ENCODE results near the gene NPTX2.

NPTX2 gene

DNA sequence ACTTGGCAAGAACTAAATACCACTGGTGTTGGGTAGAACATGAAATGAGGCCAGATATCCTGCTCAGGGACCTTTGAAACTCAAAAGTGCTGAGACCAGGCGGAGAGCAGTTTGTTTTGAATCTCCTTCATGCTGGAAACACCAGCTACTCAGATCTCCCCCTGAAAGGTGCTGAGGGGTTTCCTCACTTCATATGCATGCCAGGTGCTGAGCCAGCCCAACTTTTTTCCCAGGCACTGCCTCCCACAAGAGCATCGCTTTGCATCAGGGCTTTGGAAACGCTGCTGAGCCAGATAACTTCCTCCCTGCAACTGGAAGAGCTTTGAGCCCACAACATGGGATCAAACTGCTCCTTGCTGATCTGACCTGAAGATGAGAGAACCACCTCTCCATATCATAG, 13.7 kb downstream of the NPTX2 start:
- Histone ChIP-seq H3K4me1 (no peaks in the 10 kb centered on the region), H3K4me3 (no peak overlapping the region), H3K27me3 (peaks cover 0 to 22% of the 10 kb centered on the region in 2 donors), H3K27ac (no peak overlapping the region), H3K36me3 (no peaks in the 10 kb centered on the region), H3K9me3 (peaks cover 0 to 15% (median 7%) of the 10 kb centered on the region in 3 donors)
- no peak for DNase-seq
- intact Hi-C loops (cut with DNase I; ENCODE audit: low total_unique reads), result no loop called here
- TF ChIP-seq, protein P1, sequence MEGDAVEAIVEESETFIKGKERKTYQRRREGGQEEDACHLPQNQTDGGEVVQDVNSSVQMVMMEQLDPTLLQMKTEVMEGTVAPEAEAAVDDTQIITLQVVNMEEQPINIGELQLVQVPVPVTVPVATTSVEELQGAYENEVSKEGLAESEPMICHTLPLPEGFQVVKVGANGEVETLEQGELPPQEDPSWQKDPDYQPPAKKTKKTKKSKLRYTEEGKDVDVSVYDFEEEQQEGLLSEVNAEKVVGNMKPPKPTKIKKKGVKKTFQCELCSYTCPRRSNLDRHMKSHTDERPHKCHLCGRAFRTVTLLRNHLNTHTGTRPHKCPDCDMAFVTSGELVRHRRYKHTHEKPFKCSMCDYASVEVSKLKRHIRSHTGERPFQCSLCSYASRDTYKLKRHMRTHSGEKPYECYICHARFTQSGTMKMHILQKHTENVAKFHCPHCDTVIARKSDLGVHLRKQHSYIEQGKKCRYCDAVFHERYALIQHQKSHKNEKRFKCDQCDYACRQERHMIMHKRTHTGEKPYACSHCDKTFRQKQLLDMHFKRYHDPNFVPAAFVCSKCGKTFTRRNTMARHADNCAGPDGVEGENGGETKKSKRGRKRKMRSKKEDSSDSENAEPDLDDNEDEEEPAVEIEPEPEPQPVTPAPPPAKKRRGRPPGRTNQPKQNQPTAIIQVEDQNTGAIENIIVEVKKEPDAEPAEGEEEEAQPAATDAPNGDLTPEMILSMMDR (IDR thresholded peaks at IDR 0.05), result no peak

DNA sequence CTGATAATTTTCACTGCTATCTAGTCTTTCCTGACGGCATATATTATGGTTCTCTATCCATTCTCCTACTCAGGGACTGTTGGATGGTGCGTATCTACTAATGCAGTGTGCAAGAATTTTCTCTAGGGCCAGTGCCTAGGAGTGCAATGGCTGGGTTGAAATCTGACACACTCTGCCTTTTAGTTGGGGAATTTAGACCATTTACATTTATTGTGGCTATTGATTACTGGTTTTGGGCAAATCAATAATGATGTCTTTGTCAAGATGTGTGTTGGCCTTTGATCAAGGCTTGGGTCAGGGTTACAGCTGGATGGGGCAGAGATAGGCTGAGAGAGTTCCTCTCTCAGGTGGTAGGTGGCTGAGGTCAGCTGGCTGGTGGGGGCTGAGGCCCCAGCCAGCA, 21.8 kb downstream of the NPTX2 start:
- Histone ChIP-seq H3K27ac (no peak overlapping the region), H3K4me3 (no peak overlapping the region), H3K9me3 (peaks cover 0 to 17% (median 10%) of the 10 kb centered on the region in 3 donors), H3K27me3 (peaks cover 0 to 9% of the 10 kb centered on the region in 2 donors), H3K4me1 (no peaks in the 10 kb centered on the region), H3K36me3 (no peaks in the 10 kb centered on the region)
- intact Hi-C loops (cut with DNase I; ENCODE audit: low total_unique reads), result no loop called here
- TF ChIP-seq, protein P1 (IDR thresholded peaks at IDR 0.05), result no peak
- no peak for DNase-seq

DNA sequence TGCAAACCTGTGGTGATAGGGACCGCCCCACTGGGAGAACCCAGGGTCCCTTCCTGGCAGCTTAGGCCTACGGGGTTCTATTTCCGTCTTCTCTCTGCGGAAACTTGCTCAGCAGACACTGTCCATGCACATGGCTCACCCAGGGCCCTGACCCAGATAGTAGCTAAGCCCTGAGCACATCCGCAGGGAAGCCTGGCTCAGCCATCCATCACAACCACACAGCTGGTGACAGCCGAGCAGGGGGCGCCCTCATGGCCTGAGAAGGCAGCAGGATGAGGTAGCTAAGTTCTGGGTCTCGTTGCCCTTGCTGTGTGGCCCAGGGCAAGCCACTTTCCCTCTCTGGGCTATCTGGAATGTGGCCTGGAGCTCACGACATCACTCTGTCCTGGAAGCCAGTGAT, 23.3 kb downstream of the NPTX2 start:
- TF ChIP-seq, protein P1 (IDR thresholded peaks at IDR 0.05), result no peak
- DNase-seq, result peak in 1 of 2 donors; percentile 51
- intact Hi-C loops (cut with DNase I; ENCODE audit: low total_unique reads), result no loop called here

DNA sequence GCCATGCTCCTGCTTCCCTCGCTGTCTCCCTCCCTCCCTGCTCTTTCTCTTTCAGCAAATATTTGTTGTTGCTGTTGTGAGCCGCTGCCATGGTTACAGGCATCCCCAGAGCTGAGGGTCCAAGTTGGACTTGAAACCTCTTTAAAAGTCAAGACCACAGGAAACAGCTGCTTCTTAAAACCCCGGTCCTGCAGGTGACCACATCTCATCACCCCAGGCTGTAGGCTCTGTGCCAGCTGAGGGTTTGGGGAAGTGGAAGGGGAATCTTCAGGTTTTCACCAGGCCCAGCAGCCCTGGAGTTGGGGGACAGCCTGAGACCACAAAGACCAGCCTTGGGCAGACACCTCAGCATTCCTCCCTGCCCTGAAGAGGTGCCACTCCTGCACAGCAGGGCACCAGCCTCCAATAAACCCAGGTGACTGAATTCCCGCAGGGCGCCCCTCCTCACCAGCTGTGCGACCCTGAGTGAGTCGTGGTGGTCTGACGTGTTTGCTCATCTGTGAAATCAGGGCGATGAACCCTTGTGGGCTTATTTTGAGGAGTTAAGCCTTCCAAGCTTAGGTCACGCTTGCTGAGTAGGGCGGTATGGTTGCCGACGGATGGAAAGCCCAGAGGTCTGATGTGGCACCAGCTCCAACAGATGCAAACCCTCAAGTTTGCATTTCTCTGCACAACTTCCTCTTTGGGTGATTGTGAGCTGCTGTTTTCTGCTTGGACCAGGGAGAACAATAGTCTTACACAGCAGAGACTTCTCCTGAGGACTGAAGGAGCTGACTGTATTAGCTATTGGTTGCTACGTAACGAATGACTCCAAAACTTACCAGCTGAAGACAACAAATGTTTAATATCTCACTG, 24.8 kb downstream of the NPTX2 start:
- Histone ChIP-seq H3K9me3 (peaks cover 0 to 17% (median 10%) of the 10 kb centered on the region in 3 donors), H3K27ac (no peak overlapping the region), H3K4me3 (no peak overlapping the region), H3K36me3 (no peaks in the 10 kb centered on the region), H3K27me3 (peaks cover 0 to 9% of the 10 kb centered on the region in 2 donors), H3K4me1 (no peaks in the 10 kb centered on the region)
- intact Hi-C loops (cut with DNase I; ENCODE audit: low total_unique reads), result no loop called here
- TF ChIP-seq, protein P1 (IDR thresholded peaks at IDR 0.05), result no peak
- DNase-seq, result peak in 1 of 2 donors; percentile 39

More for the DNA sequence above, 23.3 kb downstream of the NPTX2 start:
- Histone ChIP-seq H3K4me1 (no peaks in the 10 kb centered on the region), H3K36me3 (no peaks in the 10 kb centered on the region), H3K27ac (no peak overlapping the region), H3K4me3 (no peak overlapping the region), H3K27me3 (peaks cover 0 to 9% of the 10 kb centered on the region in 2 donors), H3K9me3 (peaks cover 0 to 17% (median 10%) of the 10 kb centered on the region in 3 donors)

DNA sequence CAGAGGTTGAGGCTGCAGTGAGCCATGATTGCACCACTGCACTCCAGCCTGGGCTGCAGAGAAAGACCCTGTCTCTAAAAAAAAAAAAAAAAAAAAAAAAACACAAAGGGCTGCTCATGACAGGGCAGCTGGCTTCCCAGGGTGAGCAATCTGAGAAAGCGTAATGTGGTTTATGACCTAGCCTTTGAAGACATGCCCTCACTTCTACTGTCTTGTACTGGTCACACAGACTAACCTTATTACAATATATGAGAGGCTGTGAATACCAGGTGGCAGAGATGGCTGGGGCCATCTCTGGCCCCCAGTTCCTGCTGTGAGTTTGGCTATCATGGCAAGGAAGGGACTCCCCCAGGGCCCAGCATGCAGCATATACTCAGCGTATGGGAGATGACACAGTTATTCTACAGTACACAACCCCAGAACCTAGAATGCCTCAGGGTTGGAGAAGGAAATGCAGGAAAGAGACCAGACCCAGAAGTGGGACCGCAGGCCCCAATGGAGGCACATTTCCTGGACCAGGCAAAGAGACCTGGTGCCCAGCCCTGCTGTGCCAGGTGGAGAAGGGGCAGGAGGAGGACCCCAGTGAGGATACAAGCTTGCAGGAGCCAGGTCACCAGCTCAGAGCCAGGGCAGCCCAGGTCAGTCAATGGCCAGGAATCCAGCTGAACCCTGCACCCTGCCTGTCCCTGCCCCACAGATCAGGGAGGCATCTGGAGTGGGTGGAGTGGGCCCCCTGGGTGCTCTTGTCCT, 26.3 kb downstream of the NPTX2 start:
- Histone ChIP-seq H3K9me3 (peaks cover 0 to 13% (median 10%) of the 10 kb centered on the region in 3 donors), H3K4me3 (no peak overlapping the region), H3K4me1 (no peaks in the 10 kb centered on the region), H3K27me3 (peaks cover 0 to 13% of the 10 kb centered on the region in 2 donors), H3K36me3 (no peaks in the 10 kb centered on the region), H3K27ac (no peak overlapping the region)
- peak in 1 of 2 donors; percentile 51 for DNase-seq
- intact Hi-C loops (cut with DNase I; ENCODE audit: low total_unique reads), result no loop called here
- TF ChIP-seq, protein P1 (IDR thresholded peaks at IDR 0.05), result no peak

All from tibial artery (tissue), 4 donors.